PC-3 (cell line): ENCODE measurements around the gene ARL3. TPM values are rescaled to one million over a fixed set of nuclear protein-coding genes. Genes with fewer than 3 reads are reported as not detected.

Experiments used
- ATAC-seq: fragments of 200-7000 bp; cut with Tn5 transposase; 2 replicates; pipeline ENCODE4 v1.9.1; 2020; ENCODE audit warnings: mild to moderate bottlenecking, moderate library complexity
- BruUV-seq: library from RNA; stranded (reverse); fragments of 400-500 nt; replicated peaks from 2 replicates; lab custom pipeline; 2021; lab: Mats Ljungman, UMichigan
- CTCF ChIA-PET: fragments of 300-600 bp; sonication (Branson Sonifier 250); formaldehyde crosslinking; loops from one replicate; lab custom pipeline; 2022; ENCODE audit warnings: antibody characterized with exemption; lab: Charles Lee
- POLR2A ChIA-PET: fragments of 300-600 bp; sonication (Branson Sonifier 250); formaldehyde crosslinking; loops from one replicate; lab custom pipeline; 2022; ENCODE audit warnings: antibody characterized with exemption; ENCODE audit not compliant: unreplicated experiment; lab: Charles Lee
- DNase-seq: peaks from one replicate; pipeline ENCODE4 v3.0.0-alpha.2; 2015
- H2AFZ ChIP-seq: fragments of 300-600 bp; sonication (generic); 2 replicates; pipeline ENCODE4 v1.6.0; 2016; ENCODE audit warnings: antibody characterized with exemption, low read length
- H3F3A ChIP-seq: fragments of 300-600 bp; sonication (generic); one replicate; pipeline ENCODE4 v1.6.0; 2017; ENCODE audit warnings: antibody characterized with exemption, low read length, control low read depth, mild to moderate bottlenecking; ENCODE audit not compliant: unreplicated experiment
- H3K27ac ChIP-seq: fragments of 300-600 bp; sonication (generic); 2 replicates; pipeline ENCODE4 v1.5.1; 2016; ENCODE audit warnings: mild to moderate bottlenecking, low read length
- H3K27me3 ChIP-seq: fragments of 300-600 bp; sonication (generic); 2 replicates; pipeline ENCODE4 v1.6.1; 2016; ENCODE audit warnings: low read length, mixed read lengths
- H3K36me3 ChIP-seq: fragments of 300-600 bp; sonication (generic); 2 replicates; pipeline ENCODE4 v1.6.1; 2016; ENCODE audit warnings: low read depth, mixed run types, low read length, mixed read lengths
- H3K4me1 ChIP-seq: fragments of 300-600 bp; sonication (generic); 2 replicates; pipeline ENCODE4 v1.5.1; 2016; ENCODE audit warnings: low read length; ENCODE audit not compliant: insufficient read depth
- H3K4me2 ChIP-seq: fragments of 300-600 bp; sonication (generic); 2 replicates; pipeline ENCODE4 v1.6.0; 2016; ENCODE audit warnings: low read length
- H3K4me3 ChIP-seq: fragments of 300-600 bp; sonication (generic); 2 replicates; pipeline ENCODE4 v1.5.1; 2016; ENCODE audit warnings: mild to moderate bottlenecking, low read length, mixed read lengths
- H3K79me2 ChIP-seq: fragments of 300-600 bp; sonication (generic); 2 replicates; pipeline ENCODE4 v1.6.1; 2017; ENCODE audit warnings: low read length, mixed read lengths
- H3K9ac ChIP-seq: fragments of 300-600 bp; sonication (generic); 2 replicates; pipeline ENCODE4 v1.6.0; 2016; ENCODE audit warnings: mild to moderate bottlenecking, low read length
- H3K9me2 ChIP-seq: fragments of 300-600 bp; sonication (generic); replicated peaks from 2 replicates; pipeline ENCODE4 v1.6.1; 2016; ENCODE audit warnings: mixed run types, low read length, mixed read lengths
- H3K9me3 ChIP-seq: fragments of 300-600 bp; sonication (generic); 2 replicates; pipeline ENCODE4 v1.6.1; 2016; ENCODE audit warnings: low read length, mixed read lengths
- H4K20me1 ChIP-seq: fragments of 300-600 bp; sonication (generic); 2 replicates; pipeline ENCODE4 v1.6.1; 2016; ENCODE audit warnings: low read length, mixed read lengths
- CTCF ChIP-seq: fragments of 300-600 bp; sonication (generic); conservative IDR thresholded peaks from 2 replicates; pipeline ENCODE4 v1.5.1; 2017; ENCODE audit warnings: antibody characterized with exemption, low read depth, mild to moderate bottlenecking, low read length
- EZH2 ChIP-seq: fragments of 300-600 bp; sonication (generic); IDR thresholded peaks from one replicate; pipeline ENCODE4 v1.6.1; 2017; ENCODE audit warnings: antibody characterized with exemption, mild to moderate bottlenecking, low read length; ENCODE audit not compliant: unreplicated experiment
- EZH2phosphoT487 ChIP-seq: fragments of 300-600 bp; sonication (generic); IDR thresholded peaks from 2 replicates; pipeline ENCODE4 v1.6.1; 2018; ENCODE audit warnings: mild to moderate bottlenecking, antibody characterized with exemption, low read length, borderline replicate concordance
- intact Hi-C: fragments of 100-400 bp; cut with micrococcal nuclease; formaldehyde crosslinking; loops from 2 replicates; pipeline ENCODE4 v1.9.0; 2023
- total RNA-seq: library from RNA; depleted of rRNA; stranded (reverse); fragments of >200 nt; gene quantifications from 2 replicates; pipeline ENCODE4 v1.2.3, GENCODE V29; 2014

ARL3 gene
- total RNA-seq, 1 experiment from 2014 or later, result 2.8 TPM

- ATAC-seq (no peak), DNase-seq (no peak)
- H3F3A ChIP-seq, result no peaks in the 10 kb centered on the region
- peaks cover 24% of the 10 kb centered on the region; the same call in 1 of the 2 replicates for H4K20me1 ChIP-seq
- POLR2A ChIA-PET, result no interaction called here
- CTCF ChIA-PET, result no interaction called here
- H3K9me3 ChIP-seq, result no peaks in the 10 kb centered on the region
- H3K4me2 ChIP-seq, result peak overlapping the region; percentile 95; the same call in 1 of the 2 replicates
- peaks cover 87% of the 10 kb centered on the region for H3K79me2 ChIP-seq
- intact Hi-C loops, result loop anchor here (10.0 kb wide), 1 partner anchor 54 kb away; no protein-coding TSS in a partner anchor
- no peaks in the 10 kb centered on the region; the same call in 1 of the 2 replicates for H3K36me3 ChIP-seq
- H3K27ac ChIP-seq, result no peak overlapping the region
- no peak overlapping the region for H3K9ac ChIP-seq
- H3K4me1 ChIP-seq, result peaks cover 7% of the 10 kb centered on the region
- H3K27me3 ChIP-seq, result no peaks in the 10 kb centered on the region
- TF ChIP-seq CTCF (no peak), EZH2 (no peak), EZH2phosphoT487 (no peak)
- no TSS peak for BruUV-seq
- no peak overlapping the region for H3K4me3 ChIP-seq
- H3K9me2 ChIP-seq, result no peaks in the 10 kb centered on the region
- H2AFZ ChIP-seq, result no peak overlapping the region
These were observed 65.8 kb downstream of the ARL3 start for GRCh38 chr10:102648269-102648888.

- Histone ChIP-seq H3F3A (no peaks in the 10 kb centered on the region), H3K9me3 (no peaks in the 10 kb centered on the region), H3K9me2 (no peaks in the 10 kb centered on the region), H3K79me2 (peaks cover 88% of the 10 kb centered on the region), H3K27me3 (no peaks in the 10 kb centered on the region), H3K4me1 (peaks cover 7% of the 10 kb centered on the region), H2AFZ (no peak overlapping the region), H3K27ac (no peak overlapping the region), H4K20me1 (peaks cover 24% of the 10 kb centered on the region; the same call in 1 of the 2 replicates), H3K4me2 (peak overlapping the region; percentile 95), H3K36me3 (no peaks in the 10 kb centered on the region; the same call in 1 of the 2 replicates), H3K4me3 (peak overlapping the region; percentile 90), H3K9ac (no peak overlapping the region)
- ATAC-seq, result no peak
- no peak for DNase-seq
- ChIA-PET POLR2A (no interaction called here), CTCF (no interaction called here)
- intact Hi-C loops, result loop anchor here (2.0 to 10.0 kb wide), 2 partner anchors 53 to 67 kb away; partner anchors contain the start of genes ARL3 and SFXN2
- TF ChIP-seq CTCF (no peak), EZH2 (no peak), EZH2phosphoT487 (no peak)
- BruUV-seq, result no TSS peak
These were observed 66.5 kb downstream of the ARL3 start for GRCh38 chr10:102647443-102648268.
